ENCODE results near the gene CAVIN1. TPM values are rescaled to one million over a fixed set of nuclear protein-coding genes. Genes with fewer than 3 reads are reported as not detected.

CAVIN1 gene
- total and polyA plus RNA-seq, 2 experiments from 2014 or later = 18.1 to 35.7 TPM

DNA sequence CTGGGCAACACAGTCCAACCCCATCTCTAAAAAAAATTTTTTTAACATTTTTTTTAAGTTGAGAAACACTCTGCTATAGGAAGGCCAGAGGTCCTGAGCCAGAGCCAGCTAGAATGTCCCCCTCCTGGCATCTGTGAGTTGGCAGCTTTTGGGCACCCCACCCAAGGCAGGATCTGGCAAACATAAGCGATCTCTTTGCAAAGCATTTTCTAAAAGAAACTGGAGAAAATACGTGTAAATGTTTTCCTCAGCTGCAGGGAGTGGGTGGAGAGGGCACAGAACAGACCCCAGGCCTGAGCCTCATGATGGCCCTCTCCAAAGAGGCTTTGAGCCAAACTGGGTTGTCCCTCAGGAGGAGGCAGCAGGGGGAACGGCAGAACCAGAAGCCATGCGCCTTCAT is 11.7 kb downstream of the CAVIN1 start (continued):
- TF ChIP-seq, protein P1, sequence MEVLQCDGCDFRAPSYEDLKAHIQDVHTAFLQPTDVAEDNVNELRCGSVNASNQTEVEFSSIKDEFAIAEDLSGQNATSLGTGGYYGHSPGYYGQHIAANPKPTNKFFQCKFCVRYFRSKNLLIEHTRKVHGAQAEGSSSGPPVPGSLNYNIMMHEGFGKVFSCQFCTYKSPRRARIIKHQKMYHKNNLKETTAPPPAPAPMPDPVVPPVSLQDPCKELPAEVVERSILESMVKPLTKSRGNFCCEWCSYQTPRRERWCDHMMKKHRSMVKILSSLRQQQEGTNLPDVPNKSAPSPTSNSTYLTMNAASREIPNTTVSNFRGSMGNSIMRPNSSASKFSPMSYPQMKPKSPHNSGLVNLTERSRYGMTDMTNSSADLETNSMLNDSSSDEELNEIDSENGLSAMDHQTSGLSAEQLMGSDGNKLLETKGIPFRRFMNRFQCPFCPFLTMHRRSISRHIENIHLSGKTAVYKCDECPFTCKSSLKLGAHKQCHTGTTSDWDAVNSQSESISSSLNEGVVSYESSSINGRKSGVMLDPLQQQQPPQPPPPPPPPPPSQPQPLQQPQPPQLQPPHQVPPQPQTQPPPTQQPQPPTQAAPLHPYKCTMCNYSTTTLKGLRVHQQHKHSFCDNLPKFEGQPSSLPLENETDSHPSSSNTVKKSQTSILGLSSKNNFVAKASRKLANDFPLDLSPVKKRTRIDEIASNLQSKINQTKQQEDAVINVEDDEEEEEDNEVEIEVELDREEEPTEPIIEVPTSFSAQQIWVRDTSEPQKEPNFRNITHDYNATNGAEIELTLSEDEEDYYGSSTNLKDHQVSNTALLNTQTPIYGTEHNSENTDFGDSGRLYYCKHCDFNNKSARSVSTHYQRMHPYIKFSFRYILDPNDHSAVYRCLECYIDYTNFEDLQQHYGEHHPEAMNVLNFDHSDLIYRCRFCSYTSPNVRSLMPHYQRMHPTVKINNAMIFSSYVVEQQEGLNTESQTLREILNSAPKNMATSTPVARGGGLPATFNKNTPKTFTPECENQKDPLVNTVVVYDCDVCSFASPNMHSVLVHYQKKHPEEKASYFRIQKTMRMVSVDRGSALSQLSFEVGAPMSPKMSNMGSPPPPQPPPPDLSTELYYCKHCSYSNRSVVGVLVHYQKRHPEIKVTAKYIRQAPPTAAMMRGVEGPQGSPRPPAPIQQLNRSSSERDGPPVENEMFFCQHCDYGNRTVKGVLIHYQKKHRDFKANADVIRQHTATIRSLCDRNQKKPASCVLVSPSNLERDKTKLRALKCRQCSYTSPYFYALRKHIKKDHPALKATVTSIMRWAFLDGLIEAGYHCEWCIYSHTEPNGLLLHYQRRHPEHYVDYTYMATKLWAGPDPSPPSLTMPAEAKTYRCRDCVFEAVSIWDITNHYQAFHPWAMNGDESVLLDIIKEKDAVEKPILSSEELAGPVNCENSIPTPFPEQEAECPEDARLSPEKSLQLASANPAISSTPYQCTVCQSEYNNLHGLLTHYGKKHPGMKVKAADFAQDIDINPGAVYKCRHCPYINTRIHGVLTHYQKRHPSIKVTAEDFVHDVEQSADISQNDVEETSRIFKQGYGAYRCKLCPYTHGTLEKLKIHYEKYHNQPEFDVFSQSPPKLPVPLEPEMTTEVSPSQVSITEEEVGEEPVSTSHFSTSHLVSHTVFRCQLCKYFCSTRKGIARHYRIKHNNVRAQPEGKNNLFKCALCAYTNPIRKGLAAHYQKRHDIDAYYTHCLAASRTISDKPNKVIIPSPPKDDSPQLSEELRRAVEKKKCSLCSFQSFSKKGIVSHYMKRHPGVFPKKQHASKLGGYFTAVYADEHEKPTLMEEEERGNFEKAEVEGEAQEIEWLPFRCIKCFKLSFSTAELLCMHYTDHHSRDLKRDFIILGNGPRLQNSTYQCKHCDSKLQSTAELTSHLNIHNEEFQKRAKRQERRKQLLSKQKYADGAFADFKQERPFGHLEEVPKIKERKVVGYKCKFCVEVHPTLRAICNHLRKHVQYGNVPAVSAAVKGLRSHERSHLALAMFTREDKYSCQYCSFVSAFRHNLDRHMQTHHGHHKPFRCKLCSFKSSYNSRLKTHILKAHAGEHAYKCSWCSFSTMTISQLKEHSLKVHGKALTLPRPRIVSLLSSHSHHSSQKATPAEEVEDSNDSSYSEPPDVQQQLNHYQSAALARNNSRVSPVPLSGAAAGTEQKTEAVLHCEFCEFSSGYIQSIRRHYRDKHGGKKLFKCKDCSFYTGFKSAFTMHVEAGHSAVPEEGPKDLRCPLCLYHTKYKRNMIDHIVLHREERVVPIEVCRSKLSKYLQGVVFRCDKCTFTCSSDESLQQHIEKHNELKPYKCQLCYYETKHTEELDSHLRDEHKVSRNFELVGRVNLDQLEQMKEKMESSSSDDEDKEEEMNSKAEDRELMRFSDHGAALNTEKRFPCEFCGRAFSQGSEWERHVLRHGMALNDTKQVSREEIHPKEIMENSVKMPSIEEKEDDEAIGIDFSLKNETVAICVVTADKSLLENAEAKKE (CRISPR knock-in tag; IDR thresholded peaks at IDR 0.05) = no peak
- TF ChIP-seq, protein P2, sequence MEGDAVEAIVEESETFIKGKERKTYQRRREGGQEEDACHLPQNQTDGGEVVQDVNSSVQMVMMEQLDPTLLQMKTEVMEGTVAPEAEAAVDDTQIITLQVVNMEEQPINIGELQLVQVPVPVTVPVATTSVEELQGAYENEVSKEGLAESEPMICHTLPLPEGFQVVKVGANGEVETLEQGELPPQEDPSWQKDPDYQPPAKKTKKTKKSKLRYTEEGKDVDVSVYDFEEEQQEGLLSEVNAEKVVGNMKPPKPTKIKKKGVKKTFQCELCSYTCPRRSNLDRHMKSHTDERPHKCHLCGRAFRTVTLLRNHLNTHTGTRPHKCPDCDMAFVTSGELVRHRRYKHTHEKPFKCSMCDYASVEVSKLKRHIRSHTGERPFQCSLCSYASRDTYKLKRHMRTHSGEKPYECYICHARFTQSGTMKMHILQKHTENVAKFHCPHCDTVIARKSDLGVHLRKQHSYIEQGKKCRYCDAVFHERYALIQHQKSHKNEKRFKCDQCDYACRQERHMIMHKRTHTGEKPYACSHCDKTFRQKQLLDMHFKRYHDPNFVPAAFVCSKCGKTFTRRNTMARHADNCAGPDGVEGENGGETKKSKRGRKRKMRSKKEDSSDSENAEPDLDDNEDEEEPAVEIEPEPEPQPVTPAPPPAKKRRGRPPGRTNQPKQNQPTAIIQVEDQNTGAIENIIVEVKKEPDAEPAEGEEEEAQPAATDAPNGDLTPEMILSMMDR (conservative IDR thresholded peaks at IDR 0.05; ENCODE audit: low read depth in 2 of 2) = no peak
- TF ChIP-seq ZNF331 (CRISPR knock-in tag; IDR thresholded peaks at IDR 0.05; ENCODE audit: low read depth) = no peak
- TF ChIP-seq NANOG (IDR thresholded peaks at IDR 0.05; ENCODE audit: borderline replicate concordance) = no peak
- no peak for TF ChIP-seq JUNB (IDR thresholded peaks at IDR 0.05; ENCODE audit: unreplicated experiment)

DNA sequence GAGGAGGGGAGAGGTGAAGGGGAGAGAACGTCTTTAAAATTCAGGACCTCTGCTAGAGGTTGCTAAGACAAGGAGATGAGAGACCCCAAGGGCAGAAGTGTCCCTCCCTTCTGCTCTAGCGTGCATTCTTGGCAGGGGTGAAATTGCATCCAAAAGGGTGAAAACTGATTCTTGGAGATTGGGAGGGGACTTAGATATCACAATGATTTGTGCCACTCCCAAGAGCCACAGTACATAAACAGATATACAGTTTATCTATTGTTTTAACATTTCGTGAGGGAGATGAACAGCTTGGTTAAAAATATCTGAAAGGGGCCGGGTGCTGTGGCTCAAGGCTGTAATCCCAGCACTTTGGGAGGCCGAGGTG is 12.8 kb downstream of the CAVIN1 start:
- H2AFZ ChIP-seq = no peak overlapping the region
- no peak overlapping the region for H3K27ac ChIP-seq (ENCODE audit: low read depth)
- H3K79me2 ChIP-seq (replicated peaks; ENCODE audit: insufficient read depth) = peaks cover 8% of the 10 kb centered on the region
- H3K4me1 ChIP-seq (ENCODE audit: insufficient read depth) = peaks cover 28% of the 10 kb centered on the region
- H3K27me3 ChIP-seq (ENCODE audit: insufficient read depth) = no peaks in the 10 kb centered on the region
- no peak overlapping the region for H3K27ac Mint-ChIP-seq
- peaks cover 39% of the 10 kb centered on the region for H3K4me1 Mint-ChIP-seq
- no peak overlapping the region for H3K4me2 ChIP-seq
- H3K4me3 ChIP-seq = no peak overlapping the region
- H3K9me3 Mint-ChIP-seq = no peaks in the 10 kb centered on the region
- no peaks in the 10 kb centered on the region for H3K9me2 ChIP-seq (ENCODE audit: insufficient read depth)
- ATAC-seq = no peak
- no peak overlapping the region; the same call in 2 of the 3 replicates for H3K4me3 Mint-ChIP-seq
- TF ChIP-seq EZH2 (IDR thresholded peaks at IDR 0.05; ENCODE audit: low read depth, unreplicated experiment) = no peak
- TF ChIP-seq, protein P1 (CRISPR knock-in tag; IDR thresholded peaks at IDR 0.05) = no peak
- no peak for TF ChIP-seq CREB1 (CRISPR knock-in tag; IDR thresholded peaks at IDR 0.05; ENCODE audit: low read depth)
- H3F3A ChIP-seq (replicated peaks; ENCODE audit: low read depth) = peaks cover 10% of the 10 kb centered on the region; the same call in 1 of the 2 replicates
- H3K27me3 Mint-ChIP-seq (ENCODE audit: insufficient read depth, low read depth, poor library complexity) = peaks cover 12% of the 10 kb centered on the region
- no peaks in the 10 kb centered on the region for H3K36me3 Mint-ChIP-seq (ENCODE audit: low read depth)
- no peaks in the 10 kb centered on the region for H3K36me3 ChIP-seq (ENCODE audit: insufficient read depth)
- H4K20me1 ChIP-seq (replicated peaks; ENCODE audit: insufficient read depth) = peaks cover 19% of the 10 kb centered on the region; the same call in 1 of the 2 replicates
- no peak for DNase-seq (ENCODE audit: low spot score)

Measured in GM23338 (cell line).